Transverse colon (tissue), 4 donors: Measurements from ENCODE around the gene SPEM2. TPM values are rescaled to one million over a fixed set of nuclear protein-coding genes. Genes with fewer than 3 reads are reported as not detected.

Experiments used
- DNase-seq: peaks from one replicate; pipeline ENCODE4 v3.0.0-alpha.2; 2019
- H3K27ac ChIP-seq, 4 donors: fragments of 200-600 bp; sonication (generic); 2 replicates each; pipeline ENCODE4 v1.5.1; 2016 to 2018; ENCODE audit warnings: inconsistent platforms in 4 of 4
- H3K27me3 ChIP-seq: fragments of 200-600 bp; sonication (generic); 2 replicates; pipeline ENCODE4 v1.5.1; 2017; ENCODE audit warnings: inconsistent platforms
- H3K36me3 ChIP-seq, 4 donors: fragments of 200-600 bp; sonication (generic); 2 replicates each; pipeline ENCODE4 v1.5.1; 2017 to 2019; ENCODE audit warnings: inconsistent platforms in 4 of 4
- H3K4me1 ChIP-seq, 4 donors: fragments of 200-600 bp; sonication (generic); 2 replicates each; pipeline ENCODE4 v1.5.1; 2017 to 2020; ENCODE audit warnings: inconsistent platforms in 4 of 4
- H3K4me3 ChIP-seq, 4 donors: fragments of 200-600 bp; sonication (generic); 1 replicate in 1 of 4; 2 replicates in 3 of 4; pipeline versions ENCODE4 v1.5.1 to v1.6.1; 2017 to 2019; ENCODE audit warnings: inconsistent platforms in 4 of 4
- H3K9me3 ChIP-seq, 2 donors: fragments of 200-600 bp; sonication (generic); 2 replicates each; pipeline ENCODE4 v1.5.1; 2017 to 2019; ENCODE audit warnings: inconsistent platforms in 2 of 2
- CTCF ChIP-seq, 5 experiments: fragments of 200-600 bp in 3 of 5; fragments of 450-650 bp in 2 of 5; sonication (generic) in 3 of 5; IDR thresholded peaks; 1 replicate in 2 of 5; 2 replicates in 3 of 5; pipeline ENCODE4 v1.5.1; 2016 to 2017; ENCODE audit warnings: antibody characterized with exemption in 5 of 5, inconsistent platforms in 3 of 5, mild to moderate bottlenecking in 2 of 5, moderate library complexity in 1 of 5
- EP300 ChIP-seq: sonication (generic); formaldehyde crosslinking; IDR thresholded peaks from one replicate; pipeline ENCODE4 v1.6.1; 2017; ENCODE audit warnings: antibody characterized with exemption, low read depth
- POLR2A ChIP-seq: fragments of 450-650 bp; IDR thresholded peaks from one replicate; pipeline ENCODE4 v1.6.1; 2016; ENCODE audit warnings: antibody characterized with exemption, mild to moderate bottlenecking, moderate library complexity
- POLR2AphosphoS5 ChIP-seq, 3 donors: sonication (generic); formaldehyde crosslinking; IDR thresholded peaks; one replicate each; pipeline ENCODE4 v1.6.1; 2016; ENCODE audit warnings: antibody characterized with exemption in 3 of 3
- WGBS, 2 donors: methylation state at CpG; one replicate each; pipeline ENCODE4 v1.1.5; 2018; ENCODE audit warnings: low coverage in 1 of 2; 5-methylcytosine and 5-hydroxymethylcytosine counted together
- in situ Hi-C, 4 donors: fragments of 200-750 bp; cut with MboI; loops; one replicate each; pipeline versions ENCODE4 v1.15.0 to v1.15.1; 2017; ENCODE audit warnings: low sequenced_read_pairs in 3 of 4, low pct_ligation_motif_present in 1 of 4, low pct_unique_long_range_greater_than_20kb in 1 of 4
- intact Hi-C: fragments of 100-400 bp; cut with DNase I; formaldehyde crosslinking; loops from one replicate; pipeline ENCODE4 v1.15.1; 2023; ENCODE audit warnings: low total_unique reads
- total RNA-seq, 4 donors: library from RNA; depleted of rRNA; stranded (reverse); fragments of >200 nt; gene quantifications; one replicate each; pipeline ENCODE4 v1.1.0, GENCODE V29; 2016

The SPEM2 gene
- total RNA-seq, 4 donors from 2014 or later, result not detected

GRCh38 chr17:7438656-7439460, 13.4 kb downstream of the SPEM2 start:
- Histone ChIP-seq H3K27me3 (peaks cover 44% of the 10 kb centered on the region), H3K36me3 (no peaks in the 10 kb centered on the region), H3K9me3 (no peaks in the 10 kb centered on the region), H3K27ac (no peak overlapping the region), H3K4me3 (peak overlapping the region in 1 of 4 donors; percentile 79), H3K4me1 (peaks cover 26 to 51% (median 43%) of the 10 kb centered on the region in 4 donors)
- DNase-seq, result no peak
- in situ Hi-C loops, result loop anchor here in 2 of 4 donors (10.0 kb wide), 2 partner anchors 74 to 84 kb away; partner anchors contain the start of genes KCTD11 (in 1 of the 2) and TMEM95 (in 1 of the 2)
- WGBS, 2 donors, result 57 to 67% methylated on average over 6 to 11 of the region's 11 CpGs
- intact Hi-C loops, result loop anchor here (2.0 kb wide), 1 partner anchor 46 kb away; the partner anchor contains the start of gene POLR2A
- TF ChIP-seq EP300 (no peak), POLR2AphosphoS5 (IDR thresholded peaks at IDR 0.05) (no peak), CTCF (IDR thresholded peaks at IDR 0.05) (no peak), POLR2A (no peak)

GRCh38 chr17:7439462-7440112, 14.2 kb downstream of the SPEM2 start, which contains the start of gene FGF11:
FGF11 (plus strand) TSS chr17:7439512; CDS start chr17:7439621, 109 bp downstream.
- peaks cover 26 to 51% (median 44%) of the 10 kb centered on the region in 4 donors for H3K4me1 ChIP-seq
- no peaks in the 10 kb centered on the region for H3K36me3 ChIP-seq
- H3K9me3 ChIP-seq, result no peaks in the 10 kb centered on the region
- DNase-seq, result no peak
- no peak within 1 kb of the TSS for H3K27ac ChIP-seq
- 0 to 2% methylated on average over 7 to 17 of the region's 50 CpGs for WGBS, 2 donors
- intact Hi-C loops, result loop anchor here (2.0 kb wide), 1 partner anchor 45 kb away; the partner anchor contains the start of gene POLR2A
- H3K27me3 ChIP-seq, result peaks cover 44% of the 10 kb centered on the region
- in situ Hi-C loops, result loop anchor here in 2 of 4 donors (10.0 kb wide), 2 partner anchors 75 to 85 kb away; partner anchors contain the start of genes KCTD11 (in 1 of the 2) and TMEM95 (in 1 of the 2)
- peak within 1 kb of the TSS in 3 of 4 donors; percentile 11 to 79 (median 28) for H3K4me3 ChIP-seq
- TF ChIP-seq EP300, result no peak
- no peak for TF ChIP-seq POLR2A
- no peak for TF ChIP-seq CTCF (IDR thresholded peaks at IDR 0.05)
- TF ChIP-seq POLR2AphosphoS5 (IDR thresholded peaks at IDR 0.05), result no peak

GRCh38 chr17:7440113-7440833, 14.9 kb downstream of the SPEM2 start:
- Histone ChIP-seq H3K27me3 (peaks cover 50% of the 10 kb centered on the region), H3K4me3 (peak overlapping the region in 3 of 4 donors; percentile 11 to 44 (median 28)), H3K9me3 (no peaks in the 10 kb centered on the region), H3K4me1 (peaks cover 26 to 56% (median 45%) of the 10 kb centered on the region in 4 donors), H3K36me3 (no peaks in the 10 kb centered on the region), H3K27ac (no peak overlapping the region)
- TF ChIP-seq POLR2A (no peak), EP300 (no peak)
- in situ Hi-C loops, result no loop called here
- DNase-seq, result peak; percentile 67
- 0 to 3% methylated on average over 1 to 43 of the region's 46 CpGs for WGBS, 2 donors
- intact Hi-C loops, result no loop called here

- Histone ChIP-seq H3K4me1 (peaks cover 26 to 56% (median 43%) of the 10 kb centered on the region in 4 donors), H3K4me3 (no peak overlapping the region), H3K9me3 (no peaks in the 10 kb centered on the region), H3K36me3 (no peaks in the 10 kb centered on the region), H3K27ac (no peak overlapping the region), H3K27me3 (peaks cover 56% of the 10 kb centered on the region)
- in situ Hi-C loops (no loop called here), intact Hi-C loops (no loop called here)
- peak; percentile 28 for DNase-seq
- no peak for TF ChIP-seq POLR2AphosphoS5 (IDR thresholded peaks at IDR 0.05)
- WGBS, 2 donors, result 12% methylated on average over 12 of the region's 12 CpGs; no CpG with 5 or more reads in 1 of the 2 donors
These were observed 15.4 kb downstream of the SPEM2 start for GRCh38 chr17:7440834-7441195.
